ENCODE measurements around the gene CRLF3. TPM values are rescaled to one million over a fixed set of nuclear protein-coding genes. Genes with fewer than 3 reads are reported as not detected.

Gene CRLF3
- total and polyA plus RNA-seq, 10 of the 15 experiments (the other 5 are each of a cell fraction or from before 2014, with no cell fraction given): 10.0 to 39.2 (median 26.7) TPM

DNA sequence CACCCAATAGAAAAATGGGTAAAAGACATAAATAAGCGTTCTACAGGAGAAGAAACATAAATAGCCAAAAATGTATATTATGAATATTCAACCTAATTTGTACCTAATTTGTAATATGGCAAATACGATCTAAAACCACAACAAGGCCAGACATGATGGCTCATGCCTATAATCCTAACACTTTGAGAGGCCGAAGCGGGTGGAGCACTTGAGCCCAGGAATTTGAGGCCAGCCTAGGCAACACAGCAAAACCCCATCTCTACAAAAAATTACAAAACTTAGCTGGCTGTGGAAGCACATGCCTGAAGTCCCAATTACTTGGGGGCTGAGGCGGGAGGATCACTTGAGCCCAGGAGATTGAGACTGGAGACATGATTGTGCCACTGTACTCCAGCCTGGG is 30.1 kb downstream of the CRLF3 start:
- no peak for TF ChIP-seq NR2F1 (conservative IDR thresholded peaks at IDR 0.05)
- no peak for TF ChIP-seq SP1 (IDR thresholded peaks at IDR 0.05; ENCODE audit: low read depth, low read length)
- no peak for TF ChIP-seq ZZZ3 (IDR thresholded peaks at IDR 0.05; ENCODE audit: control insufficient read depth, insufficient read length, low read depth)
- no peak for TF ChIP-seq CHD4 (IDR thresholded peaks at IDR 0.05)
- TF ChIP-seq, protein P1, sequence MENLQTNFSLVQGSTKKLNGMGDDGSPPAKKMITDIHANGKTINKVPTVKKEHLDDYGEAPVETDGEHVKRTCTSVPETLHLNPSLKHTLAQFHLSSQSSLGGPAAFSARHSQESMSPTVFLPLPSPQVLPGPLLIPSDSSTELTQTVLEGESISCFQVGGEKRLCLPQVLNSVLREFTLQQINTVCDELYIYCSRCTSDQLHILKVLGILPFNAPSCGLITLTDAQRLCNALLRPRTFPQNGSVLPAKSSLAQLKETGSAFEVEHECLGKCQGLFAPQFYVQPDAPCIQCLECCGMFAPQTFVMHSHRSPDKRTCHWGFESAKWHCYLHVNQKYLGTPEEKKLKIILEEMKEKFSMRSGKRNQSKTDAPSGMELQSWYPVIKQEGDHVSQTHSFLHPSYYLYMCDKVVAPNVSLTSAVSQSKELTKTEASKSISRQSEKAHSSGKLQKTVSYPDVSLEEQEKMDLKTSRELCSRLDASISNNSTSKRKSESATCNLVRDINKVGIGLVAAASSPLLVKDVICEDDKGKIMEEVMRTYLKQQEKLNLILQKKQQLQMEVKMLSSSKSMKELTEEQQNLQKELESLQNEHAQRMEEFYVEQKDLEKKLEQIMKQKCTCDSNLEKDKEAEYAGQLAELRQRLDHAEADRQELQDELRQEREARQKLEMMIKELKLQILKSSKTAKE (IDR thresholded peaks at IDR 0.05; ENCODE audit: low read depth, poor library complexity, severe bottlenecking): no peak
- TF ChIP-seq, protein P2, sequence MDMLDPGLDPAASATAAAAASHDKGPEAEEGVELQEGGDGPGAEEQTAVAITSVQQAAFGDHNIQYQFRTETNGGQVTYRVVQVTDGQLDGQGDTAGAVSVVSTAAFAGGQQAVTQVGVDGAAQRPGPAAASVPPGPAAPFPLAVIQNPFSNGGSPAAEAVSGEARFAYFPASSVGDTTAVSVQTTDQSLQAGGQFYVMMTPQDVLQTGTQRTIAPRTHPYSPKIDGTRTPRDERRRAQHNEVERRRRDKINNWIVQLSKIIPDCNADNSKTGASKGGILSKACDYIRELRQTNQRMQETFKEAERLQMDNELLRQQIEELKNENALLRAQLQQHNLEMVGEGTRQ (IDR thresholded peaks at IDR 0.05; ENCODE audit: borderline replicate concordance, low read depth, low read length): no peak
- TF ChIP-seq, protein P3, sequence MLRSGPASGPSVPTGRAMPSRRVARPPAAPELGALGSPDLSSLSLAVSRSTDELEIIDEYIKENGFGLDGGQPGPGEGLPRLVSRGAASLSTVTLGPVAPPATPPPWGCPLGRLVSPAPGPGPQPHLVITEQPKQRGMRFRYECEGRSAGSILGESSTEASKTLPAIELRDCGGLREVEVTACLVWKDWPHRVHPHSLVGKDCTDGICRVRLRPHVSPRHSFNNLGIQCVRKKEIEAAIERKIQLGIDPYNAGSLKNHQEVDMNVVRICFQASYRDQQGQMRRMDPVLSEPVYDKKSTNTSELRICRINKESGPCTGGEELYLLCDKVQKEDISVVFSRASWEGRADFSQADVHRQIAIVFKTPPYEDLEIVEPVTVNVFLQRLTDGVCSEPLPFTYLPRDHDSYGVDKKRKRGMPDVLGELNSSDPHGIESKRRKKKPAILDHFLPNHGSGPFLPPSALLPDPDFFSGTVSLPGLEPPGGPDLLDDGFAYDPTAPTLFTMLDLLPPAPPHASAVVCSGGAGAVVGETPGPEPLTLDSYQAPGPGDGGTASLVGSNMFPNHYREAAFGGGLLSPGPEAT (IDR thresholded peaks at IDR 0.05; ENCODE audit: low read depth): no peak
- WGBS (ENCODE audit: insufficient coverage, insufficient replicate concordance, low lambda C conversion rate, missing lambda C conversion rate): 89% methylated on average over 5 of the region's 5 CpGs
- Histone ChIP-seq H3K27me3 (replicated peaks in 1 of 2; ENCODE audit: control insufficient read depth in 2 of 2, insufficient read depth in 2 of 2, low read length in 1 of 2) (no peaks in the 10 kb centered on the region), H3K79me2 (ENCODE audit: control insufficient read depth, insufficient read depth, low read length) (no peaks in the 10 kb centered on the region), H3K9ac (ENCODE audit: control insufficient read depth, insufficient read depth, low read length) (no peak overlapping the region), H2AFZ (ENCODE audit: control insufficient read depth, low read depth, low read length) (no peak overlapping the region), H3K27ac (ENCODE audit: control insufficient read depth, insufficient read depth) (no peak overlapping the region), H3K4me1 (ENCODE audit: control insufficient read depth, insufficient read depth, low read length) (no peaks in the 10 kb centered on the region), H4K20me1 (ENCODE audit: control insufficient read depth, insufficient read depth) (no peaks in the 10 kb centered on the region), H3K36me3 (ENCODE audit: control insufficient read depth in 2 of 2, insufficient read depth in 2 of 2, low read length in 1 of 2) (peaks cover 5 to 24% of the 10 kb centered on the region in 2 experiments), H3K9me3 (replicated peaks; ENCODE audit: control insufficient read depth, insufficient read depth, low read length) (no peaks in the 10 kb centered on the region), H3K4me3 (no peak overlapping the region), H3K4me2 (ENCODE audit: control insufficient read depth, insufficient read depth) (no peak overlapping the region)
- SMC1A ChIA-PET (ENCODE audit: uncharacterized antibody, unreplicated experiment): interaction anchor here (0.5 kb wide), 1 partner anchor 34 kb away, joined by 3 read pairs; no protein-coding TSS in a partner anchor
- FAIRE-seq: no peak
- BruUV-seq (replicated peaks): no TSS peak
- RAD21 ChIA-PET (ENCODE audit: unreplicated experiment): no interaction called here
- no peak for ATAC-seq
- in situ Hi-C loops (cut with MboI) (no loop called here), intact Hi-C loops (cut with micrococcal nuclease; ENCODE audit: unreplicated experiment) (no loop called here)
- POLR2A ChIA-PET: no interaction called here
- CTCF ChIA-PET: no interaction called here
- DNase-seq (ENCODE audit: low read depth, low spot score): no peak

All from GM12878 (cell line).